SW480 (cell line): ENCODE data around the gene EPHA1.
A peak's percentile ranks its signal among the peaks of the same experiment; 100 is the strongest.

Experiments
- DNase-seq: peaks from one replicate; pipeline ENCODE4 v3.0.0-alpha.2; 2016; ENCODE audit warnings: low spot score

EPHA1 gene

GRCh38 chr7:143408686-143409561 is at the start of gene EPHA1:
TSS of gene EPHA1 (minus strand) at chr7:143408856. CDS start at chr7:143408805, 51 bp downstream.
- peak; percentile 89 for DNase-seq

- DNase-seq: no peak
These were observed 49.6 kb upstream of the EPHA1 start for GRCh38 chr7:143458263-143458662.

GRCh38 chr7:143456992-143457793 is 48.5 kb upstream of the EPHA1 start:
- DNase-seq: no peak

- no peak for DNase-seq
These were observed 47.3 kb upstream of the EPHA1 start for GRCh38 chr7:143455942-143456341.

- DNase-seq: no peak
These were observed 46.8 kb upstream of the EPHA1 start for GRCh38 chr7:143455491-143455890.

GRCh38 chr7:143454091-143454680 is 45.5 kb upstream of the EPHA1 start:
- no peak for DNase-seq

GRCh38 chr7:143452495-143452894 is 43.8 kb upstream of the EPHA1 start:
- DNase-seq: no peak

GRCh38 chr7:143451746-143452145 is 43.1 kb upstream of the EPHA1 start:
- no peak for DNase-seq

- DNase-seq: no peak
These were observed 42.5 kb upstream of the EPHA1 start for GRCh38 chr7:143451122-143451521.

GRCh38 chr7:143449793-143450192 is 41.1 kb upstream of the EPHA1 start:
- DNase-seq: no peak

GRCh38 chr7:143448429-143448828 is 39.8 kb upstream of the EPHA1 start:
- DNase-seq: no peak

- DNase-seq: no peak
These were observed 38.8 kb upstream of the EPHA1 start for GRCh38 chr7:143447466-143447865.

- no peak for DNase-seq
These were observed 36.1 kb upstream of the EPHA1 start for GRCh38 chr7:143444785-143445184.

- no peak for DNase-seq
These were observed 35.6 kb upstream of the EPHA1 start for GRCh38 chr7:143444063-143444782.

GRCh38 chr7:143443153-143443552 is 34.5 kb upstream of the EPHA1 start, which contains the start of gene TAS2R60:
TSS of gene TAS2R60 (plus strand) at chr7:143443453. CDS start at chr7:143443453, 0 bp downstream.
- DNase-seq: no peak

GRCh38 chr7:143439866-143440265 is 31.2 kb upstream of the EPHA1 start:
- DNase-seq: no peak

GRCh38 chr7:143437578-143437977 is 28.9 kb upstream of the EPHA1 start:
- DNase-seq: no peak

GRCh38 chr7:143436325-143436946 is 27.8 kb upstream of the EPHA1 start:
- no peak for DNase-seq

- no peak for DNase-seq
These were observed 26.6 kb upstream of the EPHA1 start for GRCh38 chr7:143435266-143435665.

- no peak for DNase-seq
These were observed 26.0 kb upstream of the EPHA1 start for GRCh38 chr7:143434660-143435059.

GRCh38 chr7:143433759-143434158 is 25.1 kb upstream of the EPHA1 start:
- no peak for DNase-seq
